ENCODE measurements around the gene PPCS. TPM values are rescaled to one million over a fixed set of nuclear protein-coding genes. Genes with fewer than 3 reads are reported as not detected.
"Not testable (repeated sequence)": the region's sequence is repeated elsewhere in the genome, so short reads cannot be mapped to it uniquely, and the experiment has no call there.

PPCS gene
- total RNA-seq, 1 donor from 2014 or later, result 27.2 TPM

GRCh38 chr1:42450061-42450460 lies 6.3 kb upstream of the PPCS start:
- no peak for DNase-seq (ENCODE audit: low read depth in 2 of 2)

- no peak for DNase-seq (ENCODE audit: low read depth in 2 of 2)
Observed at GRCh38 chr1:42453386-42453785, 3.0 kb upstream of the PPCS start.

GRCh38 chr1:42454403-42454802 lies 1.9 kb upstream of the PPCS start:
- no peak for DNase-seq (ENCODE audit: low read depth in 2 of 2)

- DNase-seq (ENCODE audit: low read depth in 2 of 2), result peak in 1 of 2 donors; percentile 11
Observed at GRCh38 chr1:42456754-42457089, 379 bp downstream of the PPCS start.

GRCh38 chr1:42461196-42461595 lies 4.9 kb downstream of the PPCS start:
- DNase-seq (ENCODE audit: low read depth in 2 of 2), result no peak

GRCh38 chr1:42462828-42463763 lies 6.8 kb downstream of the PPCS start, which contains the start of gene CCDC30:
Gene CCDC30 (plus strand): TSS chr1:42463286. CDS start chr1:42480552, 17,266 bp downstream.
- peak; percentile 96 to 97 for DNase-seq (ENCODE audit: low read depth in 2 of 2)

GRCh38 chr1:42463921-42464320 lies 7.6 kb downstream of the PPCS start:
- DNase-seq (ENCODE audit: low read depth in 2 of 2), result no peak

- no peak for DNase-seq (ENCODE audit: low read depth in 2 of 2)
Observed at GRCh38 chr1:42466030-42466429, 9.7 kb downstream of the PPCS start.

GRCh38 chr1:42469727-42470126 lies 13.4 kb downstream of the PPCS start:
- DNase-seq (ENCODE audit: low read depth in 2 of 2), result no peak

- DNase-seq (ENCODE audit: low read depth in 2 of 2), result no peak
Observed at GRCh38 chr1:42476605-42477004, 20.3 kb downstream of the PPCS start.

- not testable (repeated sequence) for DNase-seq (ENCODE audit: low read depth in 2 of 2)
Observed at GRCh38 chr1:42477354-42477753, 21.0 kb downstream of the PPCS start.

GRCh38 chr1:42477775-42478174 lies 21.4 kb downstream of the PPCS start:
- no peak for DNase-seq (ENCODE audit: low read depth in 2 of 2)

GRCh38 chr1:42479621-42480020 lies 23.3 kb downstream of the PPCS start:
- DNase-seq (ENCODE audit: low read depth in 2 of 2), result no peak

- no peak for DNase-seq (ENCODE audit: low read depth in 2 of 2)
Observed at GRCh38 chr1:42480921-42481320, 24.6 kb downstream of the PPCS start.

- DNase-seq (ENCODE audit: low read depth in 2 of 2), result no peak
Observed at GRCh38 chr1:42482635-42483153, 26.4 kb downstream of the PPCS start.

GRCh38 chr1:42484382-42484781 lies 28.0 kb downstream of the PPCS start:
- no peak for DNase-seq (ENCODE audit: low read depth in 2 of 2)

GRCh38 chr1:42490237-42490636 lies 33.9 kb downstream of the PPCS start:
- no peak for DNase-seq (ENCODE audit: low read depth in 2 of 2)

- not testable (repeated sequence) for DNase-seq (ENCODE audit: low read depth in 2 of 2)
Observed at GRCh38 chr1:42502031-42502430, 45.7 kb downstream of the PPCS start.

GRCh38 chr1:42504535-42505128 lies 48.3 kb downstream of the PPCS start:
- no peak for DNase-seq (ENCODE audit: low read depth in 2 of 2)

- DNase-seq (ENCODE audit: low read depth in 2 of 2), result no peak
Observed at GRCh38 chr1:42506576-42506975, 50.2 kb downstream of the PPCS start.

Measured in dermis microvascular lymphatic vessel endothelial cell (primary cell).